Testis (tissue), 2 donors: ENCODE results near the gene CCSER1.

ENCODE experiments used
- CTCF ChIP-seq, 3 experiments: fragments of 450-650 bp in 2 of 3; fragments of 200-600 bp in 1 of 3; sonication (generic) in 1 of 3; IDR thresholded peaks; one replicate each; pipeline ENCODE4 v1.5.1; 2016 to 2019; ENCODE audit warnings: antibody characterized with exemption in 3 of 3, mild to moderate bottlenecking in 2 of 3, moderate library complexity in 1 of 3
- POLR2A ChIP-seq: fragments of 450-650 bp; IDR thresholded peaks from one replicate; pipeline ENCODE4 v1.6.1; 2017; ENCODE audit warnings: antibody characterized with exemption, mild to moderate bottlenecking, moderate library complexity

- TF ChIP-seq CTCF (IDR thresholded peaks at IDR 0.05) (no peak), POLR2A (no peak)
These were observed 930.7 kb downstream of the CCSER1 start for GRCh38 chr4:91057871-91058270.
